ENCODE measurements around the gene PRKG1. TPM values are rescaled to one million over a fixed set of nuclear protein-coding genes. Genes with fewer than 3 reads are reported as not detected.

PRKG1 gene
- total and polyA plus RNA-seq, 7 donors = 4.5 to 49.0 (median 31.7) TPM

DNA sequence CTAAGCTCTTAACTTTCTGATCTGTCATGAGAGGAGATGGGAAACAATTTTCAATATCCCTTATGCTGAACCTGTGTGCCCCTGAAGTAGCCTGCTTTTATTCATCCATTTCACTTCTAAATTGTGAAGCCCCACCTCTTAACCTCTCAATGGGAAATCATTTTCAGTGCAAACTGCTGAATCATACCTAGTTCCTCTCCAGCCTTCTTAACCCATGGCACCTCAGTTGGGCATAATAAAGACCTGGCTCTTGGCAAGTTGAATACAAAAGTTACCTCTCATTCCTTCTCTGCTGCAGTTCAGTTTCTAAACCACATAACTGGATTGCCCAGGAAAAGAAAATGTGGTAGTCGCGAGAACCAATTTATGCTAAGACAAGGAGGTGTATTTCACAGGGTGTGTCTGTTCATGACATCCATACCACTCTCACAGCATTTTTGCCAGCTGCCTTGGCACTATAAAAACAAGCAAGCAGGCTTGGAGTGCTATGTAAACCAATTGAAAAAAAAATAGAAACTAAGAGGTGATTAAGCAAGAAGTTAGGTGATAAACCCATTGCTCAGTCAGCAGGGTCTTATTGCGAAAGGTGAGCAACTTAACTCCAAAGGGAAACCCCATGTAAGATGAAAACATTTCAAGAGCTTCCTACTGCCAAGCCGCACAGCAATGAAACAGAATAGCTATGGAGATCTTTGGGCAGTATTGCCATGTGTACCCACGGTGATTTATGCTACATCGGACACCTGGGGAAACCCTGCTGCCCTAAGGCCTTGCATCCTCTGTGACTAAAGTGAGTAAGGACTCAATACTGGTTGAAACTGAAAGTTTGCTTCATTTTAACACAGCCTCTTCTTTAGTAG, 1182.8 kb downstream of the PRKG1 start:
- Histone ChIP-seq H3K27me3 (ENCODE audit: insufficient read depth in 3 of 3, low read length in 2 of 3) (no peaks in the 10 kb centered on the region), H3K9me3 (no peaks in the 10 kb centered on the region), H3K4me1 (peaks cover 43% of the 10 kb centered on the region), H3K36me3 (ENCODE audit: insufficient read depth in 1 of 2, low read depth in 1 of 2) (no peaks in the 10 kb centered on the region), H3K27ac (no peak overlapping the region), H3K4me3 (no peak overlapping the region)
- 35 to 44% (median 37%) methylated on average over 6 of the region's 6 CpGs for WGBS, 3 donors
- TF ChIP-seq CTCF (IDR thresholded peaks at IDR 0.05) = no peak
- intact Hi-C loops (cut with DNase I) = no loop called here
- DNase-seq (no peak), ATAC-seq (peak in 3 of 4 donors; percentile 76 to 87 (median 82))

GRCh38 chr10:52257692-52258075, 1183.4 kb downstream of the PRKG1 start:
- intact Hi-C loops (cut with DNase I) = no loop called here
- Histone ChIP-seq H3K9me3 (no peaks in the 10 kb centered on the region), H3K4me1 (peaks cover 39% of the 10 kb centered on the region), H3K27me3 (ENCODE audit: insufficient read depth in 3 of 3, low read length in 2 of 3) (no peaks in the 10 kb centered on the region), H3K36me3 (ENCODE audit: insufficient read depth in 1 of 2, low read depth in 1 of 2) (no peaks in the 10 kb centered on the region), H3K27ac (no peak overlapping the region), H3K4me3 (no peak overlapping the region)
- ATAC-seq (no peak), DNase-seq (no peak)
- TF ChIP-seq CTCF (IDR thresholded peaks at IDR 0.05) = no peak
- 54 to 91% (median 75%) methylated on average over 1 of the region's 1 CpG for WGBS, 3 donors

DNA sequence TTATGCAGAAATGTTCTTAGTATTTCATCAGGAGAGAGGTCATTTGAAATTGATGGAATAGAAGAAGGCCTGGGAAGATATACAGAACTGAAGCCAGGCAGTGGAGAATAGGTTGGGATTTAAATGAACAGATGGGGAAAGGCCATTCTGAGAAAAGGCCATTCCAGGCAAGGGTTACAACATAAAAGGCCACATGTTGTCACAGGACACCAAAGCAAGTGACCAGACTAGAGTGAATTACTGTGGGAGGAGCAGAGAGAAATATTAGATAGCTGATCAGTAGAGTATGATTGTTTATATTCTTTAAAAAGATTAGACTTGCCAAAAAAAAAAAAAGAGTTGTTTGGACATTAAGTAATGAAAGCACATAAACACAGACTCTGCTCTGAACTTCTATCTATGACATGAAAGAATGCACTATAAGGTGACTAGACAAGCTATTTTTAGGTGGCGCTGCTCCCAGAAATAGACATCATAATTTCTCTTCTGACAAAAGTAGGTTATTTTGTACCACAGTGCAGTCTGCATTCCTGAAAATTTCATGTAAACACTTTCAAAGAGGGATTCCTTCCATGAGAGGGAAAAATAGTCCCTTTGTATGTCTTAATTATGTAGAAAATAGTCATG, 1184.6 kb downstream of the PRKG1 start:
- WGBS, 3 donors = 27 to 51% (median 50%) methylated on average over 1 of the region's 1 CpG
- TF ChIP-seq CTCF (IDR thresholded peaks at IDR 0.05) = no peak
- H3K9me3 ChIP-seq = no peaks in the 10 kb centered on the region

DNA sequence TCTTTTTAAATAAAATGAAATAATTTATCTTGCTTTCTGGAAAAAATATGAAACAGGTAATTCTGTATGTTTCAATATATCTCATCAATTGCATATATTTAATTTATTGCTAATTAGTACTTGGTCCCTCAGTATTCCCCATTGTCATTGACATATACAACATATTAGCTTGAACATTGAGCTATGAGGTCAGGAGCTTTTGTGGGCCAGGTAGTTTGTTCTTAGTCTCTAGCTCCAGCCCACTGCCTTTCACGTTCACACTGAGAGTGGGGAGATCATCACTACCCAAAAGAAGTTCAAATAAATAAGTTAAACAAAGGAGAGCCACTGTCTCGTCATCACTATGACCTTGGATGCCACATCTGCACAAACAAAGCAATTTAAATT, 1185.1 kb downstream of the PRKG1 start:
- DNase-seq (no peak), ATAC-seq (peak in 3 of 4 donors; percentile 23 to 62 (median 50))
- Histone ChIP-seq H3K9me3 (no peaks in the 10 kb centered on the region), H3K4me1 (peaks cover 29% of the 10 kb centered on the region), H3K27ac (peak overlapping the region; percentile 74), H3K36me3 (ENCODE audit: insufficient read depth in 1 of 2, low read depth in 1 of 2) (no peaks in the 10 kb centered on the region), H3K27me3 (ENCODE audit: insufficient read depth in 3 of 3, low read length in 2 of 3) (no peaks in the 10 kb centered on the region), H3K4me3 (peak overlapping the region; percentile 4)
- no peak for TF ChIP-seq CTCF (IDR thresholded peaks at IDR 0.05)
- intact Hi-C loops (cut with DNase I) = no loop called here
- 30 to 51% (median 31%) methylated on average over 2 of the region's 2 CpGs for WGBS, 3 donors

More for the DNA sequence above, 1184.6 kb downstream of the PRKG1 start:
- intact Hi-C loops (cut with DNase I) = no loop called here
- peak; percentile 84 to 92 (median 90) for ATAC-seq
- peaks cover 31% of the 10 kb centered on the region for H3K4me1 ChIP-seq
- no peaks in the 10 kb centered on the region for H3K27me3 ChIP-seq (ENCODE audit: insufficient read depth in 3 of 3, low read length in 2 of 3)
- DNase-seq = no peak
- peak overlapping the region; percentile 4 for H3K4me3 ChIP-seq
- peak overlapping the region; percentile 74 for H3K27ac ChIP-seq
- H3K36me3 ChIP-seq (ENCODE audit: insufficient read depth in 1 of 2, low read depth in 1 of 2) = no peaks in the 10 kb centered on the region
